ENCODE results near the gene MTG1.

DNA sequence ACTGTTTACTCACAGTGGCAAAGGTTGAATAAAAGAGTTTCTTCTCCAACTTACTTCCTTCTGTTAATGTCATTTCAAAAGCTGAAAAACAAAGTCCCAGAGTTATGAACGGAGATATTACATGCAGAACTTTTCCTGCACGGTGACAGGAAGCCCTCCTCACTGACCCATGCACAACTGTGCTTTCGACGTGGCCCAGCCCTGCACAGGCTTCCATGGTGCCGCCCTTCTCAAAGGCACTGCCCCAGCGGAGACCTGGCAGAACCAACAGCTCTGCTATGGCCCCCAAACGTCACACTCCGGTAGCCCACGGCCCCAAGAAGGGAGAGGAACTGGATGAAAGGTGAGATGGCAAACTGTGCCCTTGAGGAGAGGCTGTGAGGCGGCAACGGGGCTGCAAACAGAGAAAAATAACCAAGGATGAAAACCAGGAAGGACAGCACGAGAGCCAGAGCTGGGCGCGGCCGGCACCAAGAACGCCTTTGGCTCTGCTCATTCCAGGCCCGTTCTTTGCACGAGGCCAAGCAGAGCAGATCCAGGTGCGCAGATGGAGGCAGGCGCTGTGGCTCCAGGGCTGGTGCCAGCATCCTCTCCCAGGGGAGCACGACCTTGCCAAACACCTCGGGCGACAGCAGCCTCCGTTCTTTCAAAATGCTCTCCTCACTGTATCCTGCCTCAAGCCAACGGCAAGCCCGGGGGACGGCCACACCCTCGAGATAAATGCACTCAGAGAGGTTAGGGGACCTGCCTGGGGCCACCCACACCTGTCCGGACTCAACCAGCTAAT is 29.1 kb upstream of the MTG1 start:
- TF ChIP-seq, protein P1, sequence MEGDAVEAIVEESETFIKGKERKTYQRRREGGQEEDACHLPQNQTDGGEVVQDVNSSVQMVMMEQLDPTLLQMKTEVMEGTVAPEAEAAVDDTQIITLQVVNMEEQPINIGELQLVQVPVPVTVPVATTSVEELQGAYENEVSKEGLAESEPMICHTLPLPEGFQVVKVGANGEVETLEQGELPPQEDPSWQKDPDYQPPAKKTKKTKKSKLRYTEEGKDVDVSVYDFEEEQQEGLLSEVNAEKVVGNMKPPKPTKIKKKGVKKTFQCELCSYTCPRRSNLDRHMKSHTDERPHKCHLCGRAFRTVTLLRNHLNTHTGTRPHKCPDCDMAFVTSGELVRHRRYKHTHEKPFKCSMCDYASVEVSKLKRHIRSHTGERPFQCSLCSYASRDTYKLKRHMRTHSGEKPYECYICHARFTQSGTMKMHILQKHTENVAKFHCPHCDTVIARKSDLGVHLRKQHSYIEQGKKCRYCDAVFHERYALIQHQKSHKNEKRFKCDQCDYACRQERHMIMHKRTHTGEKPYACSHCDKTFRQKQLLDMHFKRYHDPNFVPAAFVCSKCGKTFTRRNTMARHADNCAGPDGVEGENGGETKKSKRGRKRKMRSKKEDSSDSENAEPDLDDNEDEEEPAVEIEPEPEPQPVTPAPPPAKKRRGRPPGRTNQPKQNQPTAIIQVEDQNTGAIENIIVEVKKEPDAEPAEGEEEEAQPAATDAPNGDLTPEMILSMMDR (conservative IDR thresholded peaks at IDR 0.05; ENCODE audit: low read length): no peak
- no peak for TF ChIP-seq EZH2phosphoT487 (IDR thresholded peaks at IDR 0.05; ENCODE audit: borderline replicate concordance)

Data from Loucy (cell line).